Gastroesophageal sphincter (tissue), 4 donors: ENCODE data around the gene COG5. TPM values are rescaled to one million over a fixed set of nuclear protein-coding genes. Genes with fewer than 3 reads are reported as not detected.

Experiments used
- ATAC-seq: fragments of 150-250 bp; one replicate; pipeline ENCODE4 v1.9.1; 2016; ENCODE audit warnings: mild to moderate bottlenecking, moderate library complexity
- H3K27ac ChIP-seq, 4 donors: fragments of 200-600 bp; sonication (generic) in 3 of 4; 1 replicate in 3 of 4; 2 replicates in 1 of 4; pipeline ENCODE4 v1.5.1; 2016 to 2019
- H3K27me3 ChIP-seq: fragments of 200-600 bp; sonication (generic); one replicate; pipeline ENCODE4 v1.5.1; 2019
- H3K36me3 ChIP-seq, 2 donors: fragments of 200-600 bp; sonication (generic); one replicate each; pipeline ENCODE4 v1.5.1; 2019; ENCODE audit warnings: control low read depth in 1 of 2
- H3K4me1 ChIP-seq, 3 donors: fragments of 200-600 bp; sonication (generic); 1 replicate in 2 of 3; 2 replicates in 1 of 3; pipeline ENCODE4 v1.5.1; 2016 to 2019; ENCODE audit warnings: control low read depth in 2 of 3
- H3K4me3 ChIP-seq, 2 donors: fragments of 200-600 bp; sonication (generic); one replicate each; pipeline ENCODE4 v1.5.1; 2019; ENCODE audit warnings: mild to moderate bottlenecking in 1 of 2, moderate library complexity in 1 of 2
- H3K9me3 ChIP-seq, 3 donors: fragments of 200-600 bp; sonication (generic); one replicate each; pipeline ENCODE4 v1.5.1; 2017 to 2019; ENCODE audit warnings: control low read depth in 2 of 3
- EP300 ChIP-seq: sonication (generic); formaldehyde crosslinking; IDR thresholded peaks from one replicate; pipeline ENCODE4 v1.6.1; 2017; ENCODE audit warnings: antibody characterized with exemption, mild to moderate bottlenecking
- POLR2A ChIP-seq, 2 donors: fragments of 450-650 bp; IDR thresholded peaks; one replicate each; pipeline ENCODE4 v1.6.1; 2017; ENCODE audit warnings: antibody characterized with exemption in 2 of 2, mild to moderate bottlenecking in 2 of 2, moderate library complexity in 1 of 2
- POLR2AphosphoS5 ChIP-seq: sonication (generic); formaldehyde crosslinking; IDR thresholded peaks from one replicate; pipeline ENCODE4 v1.6.1; 2017; ENCODE audit warnings: antibody characterized with exemption
- WGBS, 2 donors: methylation state at CpG; one replicate each; pipeline ENCODE4 v1.1.5; 2018; ENCODE audit warnings: low coverage in 1 of 2; 5-methylcytosine and 5-hydroxymethylcytosine counted together
- total RNA-seq, 4 donors: library from RNA; depleted of rRNA; stranded (reverse); fragments of >200 nt; gene quantifications; one replicate each; pipeline ENCODE4 v1.1.0, GENCODE V29; 2016
- TF ChIP-seq, protein P1 (sequence below), 4 experiments: fragments of 200-600 bp in 2 of 4; fragments of 450-650 bp in 2 of 4; sonication (generic) in 1 of 4; IDR thresholded peaks; one replicate each; pipeline ENCODE4 v1.5.1; 2017 to 2019; ENCODE audit warnings: antibody characterized with exemption in 4 of 4, mild to moderate bottlenecking in 2 of 4, moderate library complexity in 2 of 4

COG5 gene
- total RNA-seq, 4 donors from 2014 or later = 31.6 to 50.4 (median 41.1) TPM

- peaks cover 0 to 13% (median 0%) of the 10 kb centered on the region in 3 donors for H3K4me1 ChIP-seq
- 60 to 67% methylated on average over 1 to 3 of the region's 3 CpGs for WGBS, 2 donors
- no peaks in the 10 kb centered on the region for H3K9me3 ChIP-seq
- H3K36me3 ChIP-seq = peaks cover 0 to 8% of the 10 kb centered on the region in 2 donors
- no peaks in the 10 kb centered on the region for H3K27me3 ChIP-seq
- no peak for TF ChIP-seq EP300
- no peak for TF ChIP-seq POLR2AphosphoS5
- TF ChIP-seq POLR2A (IDR thresholded peaks at IDR 0.05) = no peak
- ATAC-seq = no peak
- H3K4me3 ChIP-seq = no peak overlapping the region
- no peak overlapping the region for H3K27ac ChIP-seq
Measured at GRCh38 chr7:107318523-107319160, 245.1 kb downstream of the COG5 start.

DNA sequence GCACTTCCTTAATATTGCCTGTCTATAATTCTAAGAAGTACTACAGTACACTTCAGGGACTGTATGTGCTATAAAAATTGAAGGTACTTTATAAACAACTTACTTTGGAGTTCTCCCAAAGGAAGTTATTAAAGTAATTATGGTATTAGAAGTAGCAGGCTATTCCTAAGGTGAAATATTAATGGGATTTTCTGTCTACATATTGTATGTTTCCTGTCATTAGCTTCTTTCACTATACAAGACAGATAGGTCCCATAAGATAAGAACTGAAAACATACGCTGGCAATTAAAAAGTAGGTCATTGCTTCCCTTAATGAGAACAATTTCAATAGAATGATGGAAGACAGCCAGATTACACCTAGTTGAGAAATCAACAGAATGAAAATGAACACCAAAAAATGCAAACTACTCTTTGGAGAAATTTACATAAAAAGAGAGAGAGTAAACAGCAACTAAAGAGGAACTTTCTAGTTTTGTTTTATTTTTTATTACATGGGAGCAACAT, 248.0 kb downstream of the COG5 start:
- H3K4me3 ChIP-seq = no peak overlapping the region
- WGBS, 2 donors = 77 to 78% methylated on average over 1 of the region's 1 CpG
- no peaks in the 10 kb centered on the region for H3K27me3 ChIP-seq
- no peaks in the 10 kb centered on the region for H3K9me3 ChIP-seq
- H3K36me3 ChIP-seq = no peaks in the 10 kb centered on the region
- peaks cover 0 to 13% (median 0%) of the 10 kb centered on the region in 3 donors for H3K4me1 ChIP-seq
- ATAC-seq = no peak
- H3K27ac ChIP-seq = no peak overlapping the region
- no peak for TF ChIP-seq EP300
- no peak for TF ChIP-seq POLR2AphosphoS5
- TF ChIP-seq POLR2A (IDR thresholded peaks at IDR 0.05) = no peak
- TF ChIP-seq, protein P1, sequence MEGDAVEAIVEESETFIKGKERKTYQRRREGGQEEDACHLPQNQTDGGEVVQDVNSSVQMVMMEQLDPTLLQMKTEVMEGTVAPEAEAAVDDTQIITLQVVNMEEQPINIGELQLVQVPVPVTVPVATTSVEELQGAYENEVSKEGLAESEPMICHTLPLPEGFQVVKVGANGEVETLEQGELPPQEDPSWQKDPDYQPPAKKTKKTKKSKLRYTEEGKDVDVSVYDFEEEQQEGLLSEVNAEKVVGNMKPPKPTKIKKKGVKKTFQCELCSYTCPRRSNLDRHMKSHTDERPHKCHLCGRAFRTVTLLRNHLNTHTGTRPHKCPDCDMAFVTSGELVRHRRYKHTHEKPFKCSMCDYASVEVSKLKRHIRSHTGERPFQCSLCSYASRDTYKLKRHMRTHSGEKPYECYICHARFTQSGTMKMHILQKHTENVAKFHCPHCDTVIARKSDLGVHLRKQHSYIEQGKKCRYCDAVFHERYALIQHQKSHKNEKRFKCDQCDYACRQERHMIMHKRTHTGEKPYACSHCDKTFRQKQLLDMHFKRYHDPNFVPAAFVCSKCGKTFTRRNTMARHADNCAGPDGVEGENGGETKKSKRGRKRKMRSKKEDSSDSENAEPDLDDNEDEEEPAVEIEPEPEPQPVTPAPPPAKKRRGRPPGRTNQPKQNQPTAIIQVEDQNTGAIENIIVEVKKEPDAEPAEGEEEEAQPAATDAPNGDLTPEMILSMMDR (IDR thresholded peaks at IDR 0.05) = no peak

DNA sequence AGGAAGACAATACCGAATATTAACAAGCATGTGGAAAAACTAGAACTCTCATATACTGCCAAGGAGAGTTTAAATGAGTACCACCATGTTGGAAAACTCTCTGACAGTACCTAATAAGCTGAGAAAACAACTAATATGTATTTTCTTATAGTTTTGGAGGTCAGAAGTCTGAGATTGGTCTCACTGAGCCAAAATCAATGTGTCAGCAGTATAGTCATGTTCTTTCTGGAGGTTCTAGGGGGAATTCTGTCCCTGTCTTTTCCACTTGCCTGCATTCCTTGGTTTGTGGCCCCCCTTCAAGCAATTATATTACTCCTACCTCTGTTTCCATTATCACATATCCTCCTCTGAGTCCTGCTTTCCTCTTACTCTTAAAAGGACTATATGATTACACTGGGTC, 250.4 kb downstream of the COG5 start:
- Histone ChIP-seq H3K36me3 (no peaks in the 10 kb centered on the region), H3K27me3 (no peaks in the 10 kb centered on the region), H3K9me3 (no peaks in the 10 kb centered on the region), H3K4me1 (peaks cover 0 to 8% (median 0%) of the 10 kb centered on the region in 3 donors), H3K4me3 (no peak overlapping the region), H3K27ac (no peak overlapping the region)
- WGBS, 2 donors = 95% methylated on average over 1 of the region's 1 CpG; no CpG with 5 or more reads in 1 of the 2 donors
- no peak for ATAC-seq
- TF ChIP-seq POLR2A (IDR thresholded peaks at IDR 0.05) (no peak), POLR2AphosphoS5 (no peak), EP300 (no peak)
- TF ChIP-seq, protein P1 (IDR thresholded peaks at IDR 0.05) = no peak

DNA sequence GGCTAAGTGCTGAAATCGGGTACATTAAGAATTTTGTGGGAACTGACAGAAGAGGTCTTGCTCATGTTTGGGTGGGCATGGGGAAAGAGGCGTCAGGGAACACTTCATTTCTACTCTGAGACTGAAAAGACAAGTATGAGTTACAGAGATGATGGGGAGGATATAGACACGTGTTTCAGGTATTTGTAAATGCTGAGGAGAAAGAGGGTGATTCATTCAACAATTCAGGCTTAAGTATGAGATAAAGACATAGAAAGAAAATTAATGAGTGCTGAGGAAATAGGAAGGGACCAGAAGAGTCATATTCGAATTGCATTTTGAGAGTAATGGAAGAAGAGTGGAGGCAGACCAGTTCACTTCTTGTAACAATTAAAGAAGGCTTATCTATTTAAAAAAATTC, 251.3 kb downstream of the COG5 start:
- Histone ChIP-seq H3K4me3 (no peak overlapping the region), H3K9me3 (no peaks in the 10 kb centered on the region), H3K36me3 (no peaks in the 10 kb centered on the region), H3K27ac (no peak overlapping the region), H3K4me1 (peaks cover 0 to 8% (median 0%) of the 10 kb centered on the region in 3 donors), H3K27me3 (no peaks in the 10 kb centered on the region)
- 63 to 90% methylated on average over 1 to 4 of the region's 4 CpGs for WGBS, 2 donors
- ATAC-seq = no peak
- TF ChIP-seq POLR2A (IDR thresholded peaks at IDR 0.05) = no peak
- TF ChIP-seq, protein P1 (IDR thresholded peaks at IDR 0.05) = no peak
- TF ChIP-seq EP300 = no peak

DNA sequence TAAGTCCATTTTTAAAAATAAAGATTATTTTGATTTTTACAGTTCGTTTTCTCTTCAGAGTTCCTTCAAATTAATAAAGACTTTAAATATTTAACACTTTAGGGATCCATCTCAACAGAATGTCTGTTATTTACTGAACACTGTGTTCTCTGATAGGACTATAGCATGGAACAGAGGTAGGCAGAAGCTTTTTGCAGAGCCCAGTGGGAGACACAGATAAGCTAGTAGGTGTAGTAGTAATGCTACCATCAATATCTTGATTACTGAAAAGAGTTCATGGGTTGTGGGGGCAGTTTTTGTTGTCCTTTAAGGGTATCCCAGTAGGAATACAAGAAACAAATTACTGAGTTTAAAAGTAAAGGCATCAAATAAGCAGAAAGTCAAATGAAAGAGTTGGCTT, 254.4 kb downstream of the COG5 start:
- peaks cover 0 to 4% of the 10 kb centered on the region in 2 donors for H3K36me3 ChIP-seq
- H3K27me3 ChIP-seq = no peaks in the 10 kb centered on the region
- H3K27ac ChIP-seq = no peak overlapping the region
- TF ChIP-seq, protein P1 (IDR thresholded peaks at IDR 0.05) = no peak
- no peak for TF ChIP-seq POLR2AphosphoS5
- no peak for TF ChIP-seq POLR2A (IDR thresholded peaks at IDR 0.05)
- WGBS, 2 donors = 78 to 88% methylated on average over 1 of the region's 1 CpG
- ATAC-seq = no peak
- no peaks in the 10 kb centered on the region for H3K9me3 ChIP-seq
- no peak overlapping the region for H3K4me3 ChIP-seq
- no peaks in the 10 kb centered on the region for H3K4me1 ChIP-seq
